CD8-positive, alpha-beta memory T cell (primary cell): ENCODE results near the gene FBXO22. TPM values are rescaled to one million over a fixed set of nuclear protein-coding genes. Genes with fewer than 3 reads are reported as not detected.
A peak's percentile ranks its signal among the peaks of the same experiment; 100 is the strongest.
"Not testable (repeated sequence)": the region's sequence is repeated elsewhere in the genome, so short reads cannot be mapped to it uniquely, and the experiment has no call there.

ENCODE experiments used
- CTCF ChIA-PET: fragments of 350-600 bp; sonication (Branson Sonifier 250); formaldehyde crosslinking; loops from one replicate; lab custom pipeline; 2021; ENCODE audit warnings: antibody characterized with exemption; lab: Charles Lee
- POLR2A ChIA-PET: fragments of 350-600 bp; sonication (Branson Sonifier 250); formaldehyde crosslinking; loops from one replicate; lab custom pipeline; 2021; ENCODE audit warnings: antibody characterized with exemption; lab: Charles Lee
- DNase-seq, 5 donors: peaks; one replicate each; pipeline versions ENCODE4 v3.0.0 to v3.0.0-alpha.2; 2020 to 2022; ENCODE audit warnings: mixed read lengths in 1 of 5
- H3K27ac ChIP-seq: one replicate; pipeline ENCODE4 v1.7.0; 2013; ENCODE audit warnings: low read depth, mild to moderate bottlenecking, low read length, moderate library complexity
- H3K27me3 ChIP-seq: 2 replicates; pipeline ENCODE4 v1.7.0; 2013; ENCODE audit warnings: low read length, mild to moderate bottlenecking; ENCODE audit not compliant: insufficient read depth, poor library complexity, severe bottlenecking
- H3K36me3 ChIP-seq: 2 replicates; pipeline ENCODE4 v1.7.0; 2013; ENCODE audit warnings: mild to moderate bottlenecking, low read length, moderate library complexity; ENCODE audit not compliant: insufficient read depth
- H3K4me1 ChIP-seq: 2 replicates; pipeline ENCODE4 v1.7.0; 2013; ENCODE audit warnings: mild to moderate bottlenecking, low read length, moderate library complexity; ENCODE audit not compliant: insufficient read depth
- H3K4me3 ChIP-seq: 2 replicates; pipeline ENCODE4 v1.7.0; 2013; ENCODE audit warnings: mild to moderate bottlenecking, low read length
- H3K9me3 ChIP-seq: 2 replicates; pipeline ENCODE4 v1.7.0; 2013; ENCODE audit warnings: mild to moderate bottlenecking, low read length
- H3K27ac Mint-ChIP-seq, 8 donors: one replicate each; pipeline ENCODE4 v1.8.0; 2020 to 2021; ENCODE audit warnings: mixed read lengths in 8 of 8, mild to moderate bottlenecking in 6 of 8, inconsistent platforms in 3 of 8, moderate library complexity in 3 of 8
- H3K27me3 Mint-ChIP-seq, 2 donors: one replicate each; pipeline ENCODE4 v1.8.0; 2020 to 2021; ENCODE audit warnings: mixed read lengths in 2 of 2, mild to moderate bottlenecking in 1 of 2, moderate library complexity in 1 of 2
- H3K36me3 Mint-ChIP-seq, 3 donors: one replicate each; pipeline ENCODE4 v1.8.0; 2020 to 2021; ENCODE audit warnings: mixed read lengths in 3 of 3, inconsistent platforms in 1 of 3, mild to moderate bottlenecking in 1 of 3
- H3K4me1 Mint-ChIP-seq, 3 donors: one replicate each; pipeline ENCODE4 v1.8.0; 2020 to 2021; ENCODE audit warnings: mixed read lengths in 3 of 3, inconsistent platforms in 1 of 3, mild to moderate bottlenecking in 1 of 3
- H3K4me3 Mint-ChIP-seq, 7 donors: one replicate each; pipeline ENCODE4 v1.8.0; 2020 to 2021; ENCODE audit warnings: mixed read lengths in 7 of 7, mild to moderate bottlenecking in 6 of 7, moderate library complexity in 4 of 7, inconsistent platforms in 2 of 7
- H3K9me3 Mint-ChIP-seq, 5 donors: one replicate each; pipeline ENCODE4 v1.8.0; 2020 to 2022; ENCODE audit warnings: mixed read lengths in 5 of 5, mild to moderate bottlenecking in 3 of 5, moderate library complexity in 2 of 5, inconsistent platforms in 1 of 5
- polyA plus RNA-seq: library from polyadenylated mRNA; unstranded; fragments of 300-500 nt; fragmentation: Illumina TruSeq; gene quantifications from one replicate; pipeline ENCODE4 v1.2.3, GENCODE V29; 2021
- total RNA-seq, 2 experiments: library from RNA; stranded (reverse); gene quantifications; one replicate each; pipeline ENCODE4 v1.2.3, GENCODE V29; 2021

Gene FBXO22
- total and polyA plus RNA-seq, 3 experiments from 2014 or later = 14.2 to 60.4 (median 57.8) TPM

GRCh38 chr15:75895731-75896130, 7.9 kb upstream of the FBXO22 start:
- ChIA-PET CTCF (no interaction called here), POLR2A (no interaction called here)
- Histone ChIP-seq H3K27me3 (no peaks in the 10 kb centered on the region), H3K27ac (no peak overlapping the region), H3K4me3 (no peak overlapping the region), H3K9me3 (no peaks in the 10 kb centered on the region), H3K36me3 (no peaks in the 10 kb centered on the region), H3K4me1 (peaks cover 3% of the 10 kb centered on the region)
- Mint-ChIP-seq H3K4me3 (peak overlapping the region in 1 of 7 donors; percentile 50), H3K27me3 (no peaks in the 10 kb centered on the region), H3K27ac (peak overlapping the region in 2 of 8 donors; percentile 15 to 81), H3K9me3 (no peaks in the 10 kb centered on the region), H3K36me3 (peaks cover 0 to 57% (median 7%) of the 10 kb centered on the region in 3 donors), H3K4me1 (peaks cover 0 to 3% (median 0%) of the 10 kb centered on the region in 3 donors)
- no peak for DNase-seq

- Mint-ChIP-seq H3K27me3 (no peaks in the 10 kb centered on the region), H3K9me3 (no peaks in the 10 kb centered on the region), H3K27ac (peak overlapping the region in 1 of 8 donors; percentile 84), H3K4me3 (no peak overlapping the region), H3K4me1 (peaks cover 22 to 38% (median 24%) of the 10 kb centered on the region in 3 donors), H3K36me3 (peaks cover 0 to 46% (median 2%) of the 10 kb centered on the region in 3 donors)
- Histone ChIP-seq H3K27me3 (no peaks in the 10 kb centered on the region), H3K4me3 (no peak overlapping the region), H3K36me3 (no peaks in the 10 kb centered on the region), H3K4me1 (peaks cover 18% of the 10 kb centered on the region), H3K9me3 (no peaks in the 10 kb centered on the region), H3K27ac (no peak overlapping the region)
- ChIA-PET POLR2A (no interaction called here), CTCF (no interaction called here)
- DNase-seq = no peak
Observed at GRCh38 chr15:75900577-75900976, 3.1 kb upstream of the FBXO22 start.

GRCh38 chr15:75902129-75902557, 1.5 kb upstream of the FBXO22 start:
- peak overlapping the region in 6 of 8 donors; percentile 47 to 85 (median 70) for H3K27ac Mint-ChIP-seq
- ChIA-PET POLR2A (no interaction called here), CTCF (no interaction called here)
- Histone ChIP-seq H3K4me1 (peaks cover 22% of the 10 kb centered on the region), H3K36me3 (no peaks in the 10 kb centered on the region), H3K27me3 (no peaks in the 10 kb centered on the region), H3K9me3 (no peaks in the 10 kb centered on the region), H3K4me3 (no peak overlapping the region), H3K27ac (no peak overlapping the region)
- H3K4me3 Mint-ChIP-seq = peak overlapping the region; percentile 54 to 98 (median 71)
- no peak for DNase-seq
- H3K27me3 Mint-ChIP-seq = no peaks in the 10 kb centered on the region
- peaks cover 27 to 49% (median 35%) of the 10 kb centered on the region in 3 donors for H3K4me1 Mint-ChIP-seq
- peaks cover 0 to 48% (median 2%) of the 10 kb centered on the region in 3 donors for H3K36me3 Mint-ChIP-seq
- no peaks in the 10 kb centered on the region for H3K9me3 Mint-ChIP-seq

- Histone ChIP-seq H3K36me3 (no peaks in the 10 kb centered on the region), H3K27ac (no peak overlapping the region), H3K4me1 (peaks cover 22% of the 10 kb centered on the region), H3K4me3 (no peak overlapping the region), H3K27me3 (no peaks in the 10 kb centered on the region), H3K9me3 (no peaks in the 10 kb centered on the region)
- H3K4me3 Mint-ChIP-seq = peak overlapping the region; percentile 71 to 98 (median 97)
- H3K9me3 Mint-ChIP-seq = no peaks in the 10 kb centered on the region
- DNase-seq = no peak
- ChIA-PET POLR2A (no interaction called here), CTCF (interaction anchor here (1.4 to 2.5 kb wide), 2 partner anchors 10 to 63 kb away, joined by 3 to 8 read pairs; partner anchors contain the start of gene UBE2Q2)
- H3K27ac Mint-ChIP-seq = peak overlapping the region in 7 of 8 donors; percentile 46 to 91 (median 76)
- peaks cover 5 to 42% (median 7%) of the 10 kb centered on the region in 3 donors for H3K36me3 Mint-ChIP-seq
- no peaks in the 10 kb centered on the region for H3K27me3 Mint-ChIP-seq
- H3K4me1 Mint-ChIP-seq = peaks cover 40 to 70% (median 55%) of the 10 kb centered on the region in 3 donors
Observed at GRCh38 chr15:75905231-75905630, 1.6 kb downstream of the FBXO22 start.

GRCh38 chr15:75910355-75910754, 6.7 kb downstream of the FBXO22 start:
- H3K27ac ChIP-seq, DNase-seq, H3K4me1 ChIP-seq, H3K9me3 ChIP-seq, H3K27me3 Mint-ChIP-seq, H3K27me3 ChIP-seq, POLR2A ChIA-PET, H3K4me3 ChIP-seq, H3K4me3 Mint-ChIP-seq, CTCF ChIA-PET, H3K9me3 Mint-ChIP-seq, H3K27ac Mint-ChIP-seq: not testable (repeated sequence)
- H3K36me3 ChIP-seq = peaks cover 14% of the 10 kb centered on the region
- Mint-ChIP-seq H3K36me3 (peaks cover 35 to 72% (median 39%) of the 10 kb centered on the region in 3 donors), H3K4me1 (peaks cover 45 to 64% (median 58%) of the 10 kb centered on the region in 3 donors)

- peaks cover 14% of the 10 kb centered on the region for H3K36me3 ChIP-seq
- peaks cover 18 to 74% (median 27%) of the 10 kb centered on the region in 3 donors for H3K36me3 Mint-ChIP-seq
- no peak overlapping the region for H3K4me3 ChIP-seq
Observed at GRCh38 chr15:75916978-75917377, 13.3 kb downstream of the FBXO22 start.

GRCh38 chr15:75918135-75918534, 14.5 kb downstream of the FBXO22 start:
- POLR2A ChIA-PET = no interaction called here
- Mint-ChIP-seq H3K36me3 (peaks cover 7 to 72% (median 22%) of the 10 kb centered on the region in 3 donors), H3K27me3 (no peaks in the 10 kb centered on the region), H3K27ac (peak overlapping the region in 3 of 8 donors; percentile 32 to 38 (median 35)), H3K4me1 (peaks cover 11 to 13% (median 11%) of the 10 kb centered on the region in 3 donors), H3K9me3 (no peaks in the 10 kb centered on the region), H3K4me3 (no peak overlapping the region)
- Histone ChIP-seq H3K4me3 (no peak overlapping the region), H3K9me3 (no peaks in the 10 kb centered on the region), H3K36me3 (peaks cover 14% of the 10 kb centered on the region), H3K27me3 (no peaks in the 10 kb centered on the region), H3K27ac (no peak overlapping the region), H3K4me1 (no peaks in the 10 kb centered on the region)
- CTCF ChIA-PET = no interaction called here
- DNase-seq = no peak

More at GRCh38 chr15:75916978-75917377, 13.3 kb downstream of the FBXO22 start:
- H3K4me1 Mint-ChIP-seq = peaks cover 8 to 13% (median 12%) of the 10 kb centered on the region in 3 donors
- H3K27ac Mint-ChIP-seq = no peak overlapping the region
- H3K4me3 Mint-ChIP-seq = no peak overlapping the region
- no peaks in the 10 kb centered on the region for H3K4me1 ChIP-seq
- H3K27ac ChIP-seq = no peak overlapping the region
- CTCF ChIA-PET = no interaction called here
- POLR2A ChIA-PET = no interaction called here
- DNase-seq = no peak
- no peaks in the 10 kb centered on the region for H3K27me3 Mint-ChIP-seq
- H3K9me3 ChIP-seq = no peaks in the 10 kb centered on the region
- no peaks in the 10 kb centered on the region for H3K27me3 ChIP-seq
- H3K9me3 Mint-ChIP-seq = no peaks in the 10 kb centered on the region

GRCh38 chr15:75920079-75920478, 16.4 kb downstream of the FBXO22 start:
- no peak for DNase-seq
- Mint-ChIP-seq H3K4me3 (no peak overlapping the region), H3K36me3 (peaks cover 0 to 62% (median 18%) of the 10 kb centered on the region in 3 donors), H3K27me3 (no peaks in the 10 kb centered on the region), H3K9me3 (no peaks in the 10 kb centered on the region), H3K4me1 (peaks cover 27 to 28% (median 27%) of the 10 kb centered on the region in 3 donors), H3K27ac (peak overlapping the region in 1 of 8 donors; percentile 39)
- H3K27me3 ChIP-seq = no peaks in the 10 kb centered on the region
- H3K36me3 ChIP-seq = no peaks in the 10 kb centered on the region
- no peak overlapping the region for H3K27ac ChIP-seq
- CTCF ChIA-PET = interaction anchor here (1.3 kb wide), 1 partner anchor 9 kb away, joined by 3 read pairs; no protein-coding TSS in a partner anchor
- H3K4me1 ChIP-seq = peaks cover 15% of the 10 kb centered on the region
- H3K4me3 ChIP-seq = no peak overlapping the region
- POLR2A ChIA-PET = interaction anchor here (0.7 kb wide), 1 partner anchor 20 kb away, joined by 3 read pairs; no protein-coding TSS in a partner anchor
- H3K9me3 ChIP-seq = no peaks in the 10 kb centered on the region
